Measurements from ENCODE around the gene TSHZ3.

Gene TSHZ3

DNA sequence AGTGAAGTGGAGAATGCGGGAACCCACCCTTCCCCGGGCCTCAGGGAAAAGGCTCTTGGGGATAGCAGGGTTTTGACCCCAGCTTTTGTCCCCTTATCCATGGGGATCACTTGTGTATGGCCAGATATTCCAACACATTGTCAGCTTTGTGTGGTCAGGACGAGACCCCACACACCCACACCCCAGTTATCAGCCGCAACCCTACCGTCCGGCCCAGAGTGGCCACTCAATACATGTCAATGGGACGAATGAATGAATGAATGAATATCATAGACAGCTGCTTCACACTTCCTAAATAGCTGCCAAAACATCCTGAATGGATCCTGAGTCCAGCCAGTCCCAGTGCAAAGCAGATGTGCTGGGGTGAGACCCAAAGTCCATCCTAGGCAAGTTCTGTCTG lies 64.6 kb downstream of the TSHZ3 start:
- no peak for DNase-seq (ENCODE audit: low spot score)
- TF ChIP-seq, protein P1, sequence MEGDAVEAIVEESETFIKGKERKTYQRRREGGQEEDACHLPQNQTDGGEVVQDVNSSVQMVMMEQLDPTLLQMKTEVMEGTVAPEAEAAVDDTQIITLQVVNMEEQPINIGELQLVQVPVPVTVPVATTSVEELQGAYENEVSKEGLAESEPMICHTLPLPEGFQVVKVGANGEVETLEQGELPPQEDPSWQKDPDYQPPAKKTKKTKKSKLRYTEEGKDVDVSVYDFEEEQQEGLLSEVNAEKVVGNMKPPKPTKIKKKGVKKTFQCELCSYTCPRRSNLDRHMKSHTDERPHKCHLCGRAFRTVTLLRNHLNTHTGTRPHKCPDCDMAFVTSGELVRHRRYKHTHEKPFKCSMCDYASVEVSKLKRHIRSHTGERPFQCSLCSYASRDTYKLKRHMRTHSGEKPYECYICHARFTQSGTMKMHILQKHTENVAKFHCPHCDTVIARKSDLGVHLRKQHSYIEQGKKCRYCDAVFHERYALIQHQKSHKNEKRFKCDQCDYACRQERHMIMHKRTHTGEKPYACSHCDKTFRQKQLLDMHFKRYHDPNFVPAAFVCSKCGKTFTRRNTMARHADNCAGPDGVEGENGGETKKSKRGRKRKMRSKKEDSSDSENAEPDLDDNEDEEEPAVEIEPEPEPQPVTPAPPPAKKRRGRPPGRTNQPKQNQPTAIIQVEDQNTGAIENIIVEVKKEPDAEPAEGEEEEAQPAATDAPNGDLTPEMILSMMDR (IDR thresholded peaks at IDR 0.05; ENCODE audit: extremely low read depth, insufficient read depth, missing control alignments) = no peak
- in situ Hi-C loops (cut with MboI; ENCODE audit: low pct_unique_long_range_greater_than_20kb, low sequenced_read_pairs, unreplicated experiment) = no loop called here

DNA sequence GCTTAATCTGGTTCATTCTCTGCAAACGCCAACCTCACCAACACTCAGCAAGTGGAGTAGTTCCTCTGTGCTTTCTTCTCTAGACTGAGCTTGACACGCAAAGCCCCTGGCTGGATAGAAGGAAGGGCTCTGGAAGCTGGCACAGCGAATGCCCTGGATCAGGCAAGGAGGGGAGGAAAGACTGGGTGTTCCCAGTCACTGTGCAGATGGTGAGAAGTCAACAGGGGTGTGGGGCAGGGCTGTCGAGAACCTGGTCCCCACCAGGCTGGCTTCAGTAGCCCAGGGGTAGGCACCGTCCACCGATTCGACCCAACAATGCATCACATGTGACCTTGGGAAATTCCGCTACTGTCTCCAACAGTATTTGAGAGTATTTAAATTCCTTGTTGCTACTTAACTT lies 65.5 kb downstream of the TSHZ3 start:
- TF ChIP-seq, protein P1 (IDR thresholded peaks at IDR 0.05; ENCODE audit: extremely low read depth, insufficient read depth, missing control alignments) = no peak
- in situ Hi-C loops (cut with MboI; ENCODE audit: low pct_unique_long_range_greater_than_20kb, low sequenced_read_pairs, unreplicated experiment) = no loop called here
- no peak for DNase-seq (ENCODE audit: low spot score)

DNA sequence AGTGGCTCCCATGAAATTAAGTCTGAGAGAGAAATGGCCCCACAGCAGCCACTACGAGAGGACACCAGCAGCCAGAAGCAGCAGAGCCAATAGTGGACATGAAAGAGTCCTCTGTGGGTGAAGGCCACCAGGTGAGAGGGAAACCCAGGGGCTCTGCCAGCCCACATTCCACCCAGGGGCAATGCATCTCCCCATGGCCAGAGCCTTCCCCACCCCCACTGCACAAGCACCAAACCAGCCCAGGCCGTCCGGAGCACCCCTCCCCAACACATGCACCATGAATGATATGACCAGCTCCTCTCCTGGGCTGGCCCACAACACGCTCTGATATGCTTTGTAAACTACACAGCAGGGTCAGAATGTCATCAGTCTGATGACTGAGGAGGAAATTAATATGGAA lies 66.9 kb downstream of the TSHZ3 start:
- in situ Hi-C loops (cut with MboI; ENCODE audit: low pct_unique_long_range_greater_than_20kb, low sequenced_read_pairs, unreplicated experiment) = no loop called here
- DNase-seq (ENCODE audit: low spot score) = no peak
- TF ChIP-seq, protein P1 (IDR thresholded peaks at IDR 0.05; ENCODE audit: extremely low read depth, insufficient read depth, missing control alignments) = no peak

DNA sequence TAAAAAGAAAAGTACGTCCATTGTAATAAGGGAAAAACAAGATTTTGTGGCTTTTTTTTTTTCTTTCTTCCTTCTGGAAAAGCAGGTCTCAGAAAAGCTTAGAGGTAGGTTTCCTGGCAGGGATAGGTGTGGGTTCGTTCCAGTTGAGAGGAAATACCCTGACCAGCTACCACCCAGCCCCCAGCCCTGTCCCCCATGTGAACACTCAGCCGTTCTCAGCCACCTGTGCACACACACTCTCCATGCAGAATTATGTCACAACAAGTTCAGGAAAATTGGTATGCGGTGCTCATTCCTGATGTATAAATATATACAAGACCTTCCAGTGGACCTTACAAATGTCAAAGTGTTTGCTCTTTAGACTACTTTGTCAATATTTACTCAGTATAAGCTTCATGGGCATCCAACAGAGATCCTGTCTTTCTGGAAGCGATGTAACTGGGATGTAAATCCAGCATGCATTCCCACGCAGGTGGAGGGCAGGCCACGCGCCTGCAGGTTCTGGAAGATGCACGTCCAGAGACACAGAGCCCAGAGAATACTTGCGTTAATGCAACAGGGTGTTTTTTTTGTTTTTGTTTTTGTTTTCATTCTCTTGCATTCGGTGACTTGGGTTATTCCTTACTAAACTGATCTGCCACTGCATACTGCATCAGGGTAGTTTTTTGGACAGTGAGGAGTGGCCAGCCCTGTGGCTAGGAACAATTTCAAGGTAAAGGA lies 68.8 kb downstream of the TSHZ3 start:
- in situ Hi-C loops (cut with MboI; ENCODE audit: low pct_unique_long_range_greater_than_20kb, low sequenced_read_pairs, unreplicated experiment) = no loop called here
- no peak for DNase-seq (ENCODE audit: low spot score)
- TF ChIP-seq, protein P1 (IDR thresholded peaks at IDR 0.05; ENCODE audit: extremely low read depth, insufficient read depth, missing control alignments) = no peak

DNA sequence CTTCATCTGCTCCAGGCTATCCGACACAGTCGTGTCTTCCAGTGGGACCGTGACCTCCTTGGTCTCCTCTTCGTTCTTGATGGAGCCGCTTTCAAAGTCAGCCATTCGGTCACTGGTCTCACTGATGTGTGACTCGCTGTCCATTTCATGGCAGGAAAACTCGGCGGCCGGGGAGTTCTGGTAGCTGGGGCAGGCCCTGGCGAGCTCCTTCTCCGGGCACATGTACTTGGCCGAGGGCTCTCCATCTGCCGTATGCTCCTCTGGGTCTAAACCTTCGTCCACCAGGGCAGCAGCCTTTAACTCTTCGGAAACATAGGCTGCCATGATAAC lies 69.8 kb downstream of the TSHZ3 start:
- no peak for DNase-seq (ENCODE audit: low spot score)
- in situ Hi-C loops (cut with MboI; ENCODE audit: low pct_unique_long_range_greater_than_20kb, low sequenced_read_pairs, unreplicated experiment) = no loop called here

DNA sequence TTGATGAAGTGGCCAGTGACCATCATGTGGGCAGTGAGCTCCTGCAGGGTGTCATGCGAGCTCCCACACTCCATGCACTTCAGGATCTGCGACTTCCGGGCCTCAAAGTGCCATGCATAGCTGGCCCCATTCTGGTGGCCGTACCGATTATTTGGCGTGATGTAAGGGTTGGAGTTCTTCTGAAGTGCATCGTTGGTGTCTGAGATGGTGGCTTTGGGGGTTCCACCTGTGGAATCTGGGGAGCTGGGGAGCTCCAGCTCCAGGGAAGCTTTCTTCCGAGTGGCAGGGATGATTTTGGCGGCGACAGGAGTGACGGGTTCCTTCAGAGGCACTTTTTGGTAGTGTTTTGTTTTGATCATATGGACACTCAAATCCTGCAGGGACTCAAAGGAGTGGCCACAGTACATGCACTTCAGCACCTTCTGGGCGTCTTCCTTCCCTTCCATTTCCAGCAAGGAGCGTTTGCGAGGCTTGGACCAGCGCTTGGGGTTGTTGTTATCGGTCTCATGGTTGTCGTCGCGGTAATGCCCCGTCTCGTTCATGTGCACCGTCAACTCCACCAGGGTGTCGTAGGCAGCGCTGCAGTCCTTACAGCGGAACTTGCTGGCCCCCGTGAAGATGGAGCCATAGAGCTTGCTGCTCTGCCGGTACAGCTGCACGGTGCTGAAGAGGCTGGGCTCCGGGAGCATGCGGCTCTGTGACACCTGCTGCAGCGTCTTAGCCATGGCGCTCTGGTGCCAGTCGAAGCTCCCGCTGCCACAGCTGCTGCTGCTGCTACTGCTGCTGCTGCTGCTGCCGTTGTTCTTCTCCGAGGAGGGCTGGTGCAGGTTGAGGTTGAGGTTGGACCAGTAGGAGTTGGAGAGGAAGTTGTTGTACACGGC lies 70.4 kb downstream of the TSHZ3 start:
- DNase-seq (ENCODE audit: low spot score) = no peak
- in situ Hi-C loops (cut with MboI; ENCODE audit: low pct_unique_long_range_greater_than_20kb, low sequenced_read_pairs, unreplicated experiment) = no loop called here
- TF ChIP-seq, protein P1 (IDR thresholded peaks at IDR 0.05; ENCODE audit: extremely low read depth, insufficient read depth, missing control alignments) = no peak

More for the DNA sequence above, 69.8 kb downstream of the TSHZ3 start:
- TF ChIP-seq, protein P1 (IDR thresholded peaks at IDR 0.05; ENCODE audit: extremely low read depth, insufficient read depth, missing control alignments) = no peak
